Measurements from ENCODE around the gene RBM11. TPM values are rescaled to one million over a fixed set of nuclear protein-coding genes. Genes with fewer than 3 reads are reported as not detected.

Gene RBM11
- total RNA-seq, 2 experiments from 2014 or later, result 17.4 to 18.7 TPM

- Histone ChIP-seq H3K27ac (ENCODE audit: low read depth in 1 of 2, low read length in 2 of 2) (no peak within 1 kb of the TSS), H3K27me3 (ENCODE audit: control insufficient read depth in 1 of 2, insufficient read depth in 2 of 2, low read length in 2 of 2) (no peaks in the 10 kb centered on the region), H3K4me1 (ENCODE audit: insufficient read depth, low read length) (no peaks in the 10 kb centered on the region), H3K4me3 (ENCODE audit: low read length) (no peak within 1 kb of the TSS), H3K36me3 (ENCODE audit: insufficient read depth, low read length) (no peaks in the 10 kb centered on the region), H3K9me3 (ENCODE audit: control insufficient read depth in 1 of 2, insufficient read depth in 1 of 2, low read length in 2 of 2) (no peaks in the 10 kb centered on the region)
- intact Hi-C loops (cut with DNase I, micrococcal nuclease), result loop anchor here in 1 of 2 experiments (10.0 kb wide), 1 partner anchor 1514 kb away; the partner anchor contains the start of gene USP25
- no peak within 1 kb of the TSS for H3K4me3 Mint-ChIP-seq
- ATAC-seq (ENCODE audit: poor library complexity), result no peak
- no peaks in the 10 kb centered on the region for H3K4me1 Mint-ChIP-seq (ENCODE audit: low read depth)
- H3K9me3 Mint-ChIP-seq, result no peaks in the 10 kb centered on the region
- POLR2A ChIA-PET, result no interaction called here
- no peak within 1 kb of the TSS for H3K27ac Mint-ChIP-seq
- DNase-seq, result no peak
- CTCF ChIA-PET, result no interaction called here
- no peak for TF ChIP-seq CTCF (IDR thresholded peaks at IDR 0.05)
- H3K36me3 Mint-ChIP-seq (ENCODE audit: low read depth), result no peaks in the 10 kb centered on the region
- peaks cover 17% of the 10 kb centered on the region for H3K27me3 Mint-ChIP-seq
Measured at GRCh38 chr21:14210738-14211137, 5.2 kb upstream of the RBM11 start, which contains the start of gene LIPI. Gene LIPI (minus strand): TSS chr21:14210955. CDS start chr21:14210845, 110 bp downstream.

GRCh38 chr21:14213164-14213563 is 2.8 kb upstream of the RBM11 start:
- H3K27ac Mint-ChIP-seq, result no peak overlapping the region

GRCh38 chr21:14223365-14223764 is 7.4 kb downstream of the RBM11 start:
- Histone ChIP-seq H3K4me3 (ENCODE audit: low read length) (no peak overlapping the region), H3K9me3 (ENCODE audit: control insufficient read depth in 1 of 2, insufficient read depth in 1 of 2, low read length in 2 of 2) (no peaks in the 10 kb centered on the region), H3K36me3 (ENCODE audit: insufficient read depth, low read length) (no peaks in the 10 kb centered on the region), H3K27ac (ENCODE audit: low read depth in 1 of 2, low read length in 2 of 2) (no peak overlapping the region), H3K4me1 (ENCODE audit: insufficient read depth, low read length) (no peaks in the 10 kb centered on the region), H3K27me3 (ENCODE audit: control insufficient read depth in 1 of 2, insufficient read depth in 2 of 2, low read length in 2 of 2) (no peaks in the 10 kb centered on the region)
- TF ChIP-seq CTCF (IDR thresholded peaks at IDR 0.05), result no peak
- no peak for ATAC-seq (ENCODE audit: poor library complexity)
- Mint-ChIP-seq H3K9me3 (no peaks in the 10 kb centered on the region), H3K4me1 (ENCODE audit: low read depth) (no peaks in the 10 kb centered on the region), H3K4me3 (no peak overlapping the region), H3K36me3 (ENCODE audit: low read depth) (peaks cover 62% of the 10 kb centered on the region), H3K27ac (no peak overlapping the region), H3K27me3 (no peaks in the 10 kb centered on the region)
- ChIA-PET POLR2A (no interaction called here), CTCF (no interaction called here)
- no peak for DNase-seq
- intact Hi-C loops (cut with DNase I, micrococcal nuclease), result no loop called here

More at GRCh38 chr21:14213164-14213563, 2.8 kb upstream of the RBM11 start:
- POLR2A ChIA-PET, result no interaction called here
- ATAC-seq (ENCODE audit: poor library complexity) (no peak), DNase-seq (no peak)
- intact Hi-C loops (cut with DNase I, micrococcal nuclease), result loop anchor here in 1 of 2 experiments (10.0 kb wide), 1 partner anchor 1512 kb away; the partner anchor contains the start of gene USP25
- H3K4me1 ChIP-seq (ENCODE audit: insufficient read depth, low read length), result peaks cover 10% of the 10 kb centered on the region
- H3K27me3 Mint-ChIP-seq, result peaks cover 4% of the 10 kb centered on the region
- H3K36me3 Mint-ChIP-seq (ENCODE audit: low read depth), result no peaks in the 10 kb centered on the region
- H3K4me3 ChIP-seq (ENCODE audit: low read length), result no peak overlapping the region
- peaks cover 8% of the 10 kb centered on the region for H3K4me1 Mint-ChIP-seq (ENCODE audit: low read depth)
- no peaks in the 10 kb centered on the region for H3K9me3 Mint-ChIP-seq
- peaks cover 0 to 5% of the 10 kb centered on the region in 2 experiments for H3K9me3 ChIP-seq (ENCODE audit: control insufficient read depth in 1 of 2, insufficient read depth in 1 of 2, low read length in 2 of 2)
- CTCF ChIA-PET, result no interaction called here
- H3K36me3 ChIP-seq (ENCODE audit: insufficient read depth, low read length), result no peaks in the 10 kb centered on the region
- no peaks in the 10 kb centered on the region for H3K27me3 ChIP-seq (ENCODE audit: control insufficient read depth in 1 of 2, insufficient read depth in 2 of 2, low read length in 2 of 2)
- no peak overlapping the region for H3K27ac ChIP-seq (ENCODE audit: low read depth in 1 of 2, low read length in 2 of 2)
- no peak for TF ChIP-seq CTCF (IDR thresholded peaks at IDR 0.05)
- H3K4me3 Mint-ChIP-seq, result no peak overlapping the region

Data from CD4-positive, alpha-beta T cell (primary cell).